Gastroesophageal sphincter (tissue), 4 donors: ENCODE results near the gene BCL11A. TPM values are rescaled to one million over a fixed set of nuclear protein-coding genes. Genes with fewer than 3 reads are reported as not detected.

Source experiments
- ATAC-seq: fragments of 150-250 bp; one replicate; pipeline ENCODE4 v1.9.1; 2016; ENCODE audit warnings: mild to moderate bottlenecking, moderate library complexity
- H3K27ac ChIP-seq, 4 donors: fragments of 200-600 bp; sonication (generic) in 3 of 4; 1 replicate in 3 of 4; 2 replicates in 1 of 4; pipeline ENCODE4 v1.5.1; 2016 to 2019
- H3K27me3 ChIP-seq: fragments of 200-600 bp; sonication (generic); one replicate; pipeline ENCODE4 v1.5.1; 2019
- H3K36me3 ChIP-seq, 2 donors: fragments of 200-600 bp; sonication (generic); one replicate each; pipeline ENCODE4 v1.5.1; 2019; ENCODE audit warnings: control low read depth in 1 of 2
- H3K4me1 ChIP-seq, 3 donors: fragments of 200-600 bp; sonication (generic); 1 replicate in 2 of 3; 2 replicates in 1 of 3; pipeline ENCODE4 v1.5.1; 2016 to 2019; ENCODE audit warnings: control low read depth in 2 of 3
- H3K4me3 ChIP-seq, 2 donors: fragments of 200-600 bp; sonication (generic); one replicate each; pipeline ENCODE4 v1.5.1; 2019; ENCODE audit warnings: mild to moderate bottlenecking in 1 of 2, moderate library complexity in 1 of 2
- H3K9me3 ChIP-seq, 3 donors: fragments of 200-600 bp; sonication (generic); one replicate each; pipeline ENCODE4 v1.5.1; 2017 to 2019; ENCODE audit warnings: control low read depth in 2 of 3
- EP300 ChIP-seq: sonication (generic); formaldehyde crosslinking; IDR thresholded peaks from one replicate; pipeline ENCODE4 v1.6.1; 2017; ENCODE audit warnings: antibody characterized with exemption, mild to moderate bottlenecking
- POLR2A ChIP-seq, 2 donors: fragments of 450-650 bp; IDR thresholded peaks; one replicate each; pipeline ENCODE4 v1.6.1; 2017; ENCODE audit warnings: antibody characterized with exemption in 2 of 2, mild to moderate bottlenecking in 2 of 2, moderate library complexity in 1 of 2
- POLR2AphosphoS5 ChIP-seq: sonication (generic); formaldehyde crosslinking; IDR thresholded peaks from one replicate; pipeline ENCODE4 v1.6.1; 2017; ENCODE audit warnings: antibody characterized with exemption
- WGBS, 2 donors: methylation state at CpG; one replicate each; pipeline ENCODE4 v1.1.5; 2018; ENCODE audit warnings: low coverage in 1 of 2; 5-methylcytosine and 5-hydroxymethylcytosine counted together
- total RNA-seq, 4 donors: library from RNA; depleted of rRNA; stranded (reverse); fragments of >200 nt; gene quantifications; one replicate each; pipeline ENCODE4 v1.1.0, GENCODE V29; 2016
- TF ChIP-seq, protein P1 (sequence below), 4 experiments: fragments of 200-600 bp in 2 of 4; fragments of 450-650 bp in 2 of 4; sonication (generic) in 1 of 4; IDR thresholded peaks; one replicate each; pipeline ENCODE4 v1.5.1; 2017 to 2019; ENCODE audit warnings: antibody characterized with exemption in 4 of 4, mild to moderate bottlenecking in 2 of 4, moderate library complexity in 2 of 4

BCL11A gene
- total RNA-seq = 10 to 100 TPM in 1 of 4 donors, 1 to 10 TPM in 3; 3.6 to 10.6 (median 8.1) TPM

DNA sequence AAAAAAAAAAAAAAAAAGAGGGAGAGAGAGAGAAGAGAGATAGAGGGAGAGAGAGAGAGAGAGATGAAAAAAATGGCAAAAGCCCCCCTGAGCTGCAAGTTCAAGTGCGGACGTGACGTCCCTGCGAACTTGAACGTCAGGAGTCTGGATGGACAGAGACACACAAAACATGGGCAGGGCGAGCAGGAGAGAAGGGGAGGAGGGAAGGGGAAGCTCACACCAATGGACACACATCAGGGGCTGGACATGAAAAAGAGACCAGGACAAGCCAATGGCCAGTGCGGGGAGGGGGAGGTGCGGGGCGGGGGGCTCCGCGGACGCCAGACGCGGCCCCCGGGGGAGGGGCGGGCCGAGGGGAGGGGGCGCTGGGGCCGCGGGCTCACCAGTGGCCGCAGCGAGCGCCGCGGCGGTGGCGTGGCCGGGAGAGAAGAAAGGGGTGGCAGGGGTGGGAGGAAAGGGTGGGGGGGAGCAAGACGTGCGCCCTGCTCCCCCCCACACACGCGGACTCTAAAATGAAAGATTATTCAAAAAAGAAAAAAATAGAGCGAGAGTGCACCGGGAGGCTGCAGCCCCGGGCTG is at the start of gene BCL11A:
Gene BCL11A, minus strand, starts transcription at position 160 of the 579 bp plus-strand sequence. CDS start 384 bp downstream, outside the sequence.
- Histone ChIP-seq H3K9me3 (no peaks in the 10 kb centered on the region), H3K4me1 (peaks cover 0 to 85% (median 38%) of the 10 kb centered on the region in 3 donors), H3K4me3 (peak within 1 kb of the TSS; percentile 43 to 70), H3K27ac (peak within 1 kb of the TSS in 3 of 4 donors; percentile 69 to 82 (median 81)), H3K36me3 (no peaks in the 10 kb centered on the region), H3K27me3 (peaks cover 97% of the 10 kb centered on the region)
- WGBS, 2 donors = 0 to 5% methylated on average over 6 to 20 of the region's 35 CpGs
- TF ChIP-seq, protein P1, sequence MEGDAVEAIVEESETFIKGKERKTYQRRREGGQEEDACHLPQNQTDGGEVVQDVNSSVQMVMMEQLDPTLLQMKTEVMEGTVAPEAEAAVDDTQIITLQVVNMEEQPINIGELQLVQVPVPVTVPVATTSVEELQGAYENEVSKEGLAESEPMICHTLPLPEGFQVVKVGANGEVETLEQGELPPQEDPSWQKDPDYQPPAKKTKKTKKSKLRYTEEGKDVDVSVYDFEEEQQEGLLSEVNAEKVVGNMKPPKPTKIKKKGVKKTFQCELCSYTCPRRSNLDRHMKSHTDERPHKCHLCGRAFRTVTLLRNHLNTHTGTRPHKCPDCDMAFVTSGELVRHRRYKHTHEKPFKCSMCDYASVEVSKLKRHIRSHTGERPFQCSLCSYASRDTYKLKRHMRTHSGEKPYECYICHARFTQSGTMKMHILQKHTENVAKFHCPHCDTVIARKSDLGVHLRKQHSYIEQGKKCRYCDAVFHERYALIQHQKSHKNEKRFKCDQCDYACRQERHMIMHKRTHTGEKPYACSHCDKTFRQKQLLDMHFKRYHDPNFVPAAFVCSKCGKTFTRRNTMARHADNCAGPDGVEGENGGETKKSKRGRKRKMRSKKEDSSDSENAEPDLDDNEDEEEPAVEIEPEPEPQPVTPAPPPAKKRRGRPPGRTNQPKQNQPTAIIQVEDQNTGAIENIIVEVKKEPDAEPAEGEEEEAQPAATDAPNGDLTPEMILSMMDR (IDR thresholded peaks at IDR 0.05) = no peak
- TF ChIP-seq POLR2AphosphoS5 = no peak
- TF ChIP-seq EP300 = no peak
- TF ChIP-seq POLR2A (IDR thresholded peaks at IDR 0.05) = no peak
- ATAC-seq = peak; percentile 31

DNA sequence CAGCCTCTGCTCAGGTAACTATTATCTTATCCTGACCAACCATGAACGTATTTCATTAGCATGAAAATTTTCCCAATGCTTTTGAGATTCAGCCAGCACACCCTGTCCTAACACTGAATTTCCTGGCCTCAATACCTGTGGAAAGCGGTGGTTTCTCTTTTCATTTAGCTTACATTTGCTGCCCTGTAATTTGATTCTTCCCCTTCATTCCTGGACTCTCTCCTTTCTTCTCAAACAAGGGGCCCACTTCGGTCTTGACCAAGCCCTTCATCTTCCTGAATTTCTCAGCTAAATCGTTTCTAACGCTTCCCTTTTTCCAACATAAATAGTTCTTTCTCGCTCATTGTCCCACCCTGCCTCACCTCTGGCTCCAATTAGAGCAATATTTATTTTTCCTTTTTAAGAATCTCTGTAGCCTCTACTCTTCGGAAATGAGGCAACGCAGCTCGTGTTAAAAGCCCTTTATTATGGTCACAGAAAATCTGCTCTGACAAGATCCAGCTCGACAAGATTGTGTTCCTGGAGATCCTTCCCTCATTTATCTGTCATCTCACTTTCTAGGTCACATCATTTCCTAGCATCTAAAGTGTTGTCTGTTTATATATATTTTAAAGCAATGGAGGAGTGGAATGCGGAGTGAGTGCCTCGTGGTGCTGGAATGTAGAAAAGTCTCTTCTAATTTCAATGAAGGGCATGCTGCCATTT is 49.5 kb upstream of the BCL11A start:
- H3K36me3 ChIP-seq = no peaks in the 10 kb centered on the region
- H3K27ac ChIP-seq = no peak overlapping the region
- no peak overlapping the region for H3K4me3 ChIP-seq
- H3K27me3 ChIP-seq = no peaks in the 10 kb centered on the region
- no peak for ATAC-seq
- no peaks in the 10 kb centered on the region for H3K4me1 ChIP-seq
- WGBS, 2 donors = 21 to 32% methylated on average over 8 to 12 of the region's 12 CpGs
- TF ChIP-seq POLR2A (IDR thresholded peaks at IDR 0.05) (no peak), POLR2AphosphoS5 (no peak)
- peaks cover 0 to 16% (median 0%) of the 10 kb centered on the region in 3 donors for H3K9me3 ChIP-seq

DNA sequence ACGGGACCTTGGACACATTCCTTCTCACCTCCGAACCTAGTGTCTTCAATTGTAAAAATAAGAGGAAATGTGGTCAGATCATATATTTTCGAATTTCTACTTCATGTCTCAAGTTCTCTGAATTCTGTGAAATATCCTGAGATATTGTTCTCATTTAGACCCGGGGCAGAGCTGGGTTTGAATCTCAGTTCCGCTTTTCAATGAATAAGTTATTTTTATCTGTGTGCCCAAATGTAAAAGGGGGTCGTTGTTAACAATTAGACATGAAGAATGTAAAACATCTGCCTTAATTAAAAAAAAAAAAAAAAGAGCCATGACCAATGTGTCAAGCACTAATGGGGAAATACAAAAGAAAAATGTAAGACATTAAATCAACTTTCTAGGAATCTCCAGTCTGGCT is 48.9 kb upstream of the BCL11A start:
- Histone ChIP-seq H3K36me3 (no peaks in the 10 kb centered on the region), H3K9me3 (peaks cover 0 to 16% (median 0%) of the 10 kb centered on the region in 3 donors), H3K4me3 (no peak overlapping the region), H3K4me1 (no peaks in the 10 kb centered on the region), H3K27me3 (no peaks in the 10 kb centered on the region), H3K27ac (no peak overlapping the region)
- WGBS, 2 donors = 69% methylated on average over 5 of the region's 6 CpGs
- no peak for ATAC-seq
- no peak for TF ChIP-seq POLR2AphosphoS5

- Histone ChIP-seq H3K36me3 (no peaks in the 10 kb centered on the region), H3K27me3 (no peaks in the 10 kb centered on the region), H3K27ac (no peak overlapping the region), H3K4me1 (no peaks in the 10 kb centered on the region), H3K9me3 (peaks cover 0 to 28% (median 0%) of the 10 kb centered on the region in 3 donors), H3K4me3 (no peak overlapping the region)
- TF ChIP-seq, protein P1 (IDR thresholded peaks at IDR 0.05) = no peak
- TF ChIP-seq POLR2A (IDR thresholded peaks at IDR 0.05) (no peak), POLR2AphosphoS5 (no peak), EP300 (no peak)
- 86 to 87% methylated on average over 3 of the region's 3 CpGs for WGBS, 2 donors
- ATAC-seq = no peak
These were observed 44.8 kb upstream of the BCL11A start for GRCh38 chr2:60598271-60598670.

DNA sequence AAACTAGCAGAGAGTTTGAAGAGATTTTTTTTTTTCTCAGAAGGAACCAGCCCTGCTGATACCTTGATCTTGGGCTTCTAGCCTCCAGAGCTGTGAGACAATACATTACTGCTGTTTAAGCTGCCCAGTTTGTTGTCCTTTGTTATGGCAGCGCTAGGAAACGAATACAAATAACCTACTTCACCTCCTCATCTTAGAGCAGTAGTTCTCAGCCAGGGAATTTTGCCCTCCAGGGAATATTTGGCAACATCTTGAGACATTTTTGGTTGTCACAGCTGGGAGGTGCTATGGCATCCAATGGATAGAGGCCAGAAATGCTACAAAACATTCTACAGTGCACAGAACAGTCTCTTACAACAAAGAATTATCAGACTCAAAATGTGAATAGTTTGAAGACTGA is 43.9 kb upstream of the BCL11A start:
- no peaks in the 10 kb centered on the region for H3K36me3 ChIP-seq
- H3K27ac ChIP-seq = no peak overlapping the region
- H3K9me3 ChIP-seq = peaks cover 0 to 38% (median 0%) of the 10 kb centered on the region in 3 donors
- no peak overlapping the region for H3K4me3 ChIP-seq
- no peaks in the 10 kb centered on the region for H3K4me1 ChIP-seq
- TF ChIP-seq EP300 = no peak
- TF ChIP-seq POLR2AphosphoS5 = no peak
- TF ChIP-seq, protein P1 (IDR thresholded peaks at IDR 0.05) = no peak
- TF ChIP-seq POLR2A (IDR thresholded peaks at IDR 0.05) = no peak
- H3K27me3 ChIP-seq = no peaks in the 10 kb centered on the region
- ATAC-seq = no peak
- 59 to 60% methylated on average over 1 to 2 of the region's 2 CpGs for WGBS, 2 donors
